ELF-1 (cell line): ENCODE measurements around the gene RECQL5.

Experiments used
- DNase-seq: peaks from one replicate; pipeline ENCODE4 v3.0.0-alpha.2; 2016; ENCODE audit warnings: low read depth, low spot score

RECQL5 gene

DNA sequence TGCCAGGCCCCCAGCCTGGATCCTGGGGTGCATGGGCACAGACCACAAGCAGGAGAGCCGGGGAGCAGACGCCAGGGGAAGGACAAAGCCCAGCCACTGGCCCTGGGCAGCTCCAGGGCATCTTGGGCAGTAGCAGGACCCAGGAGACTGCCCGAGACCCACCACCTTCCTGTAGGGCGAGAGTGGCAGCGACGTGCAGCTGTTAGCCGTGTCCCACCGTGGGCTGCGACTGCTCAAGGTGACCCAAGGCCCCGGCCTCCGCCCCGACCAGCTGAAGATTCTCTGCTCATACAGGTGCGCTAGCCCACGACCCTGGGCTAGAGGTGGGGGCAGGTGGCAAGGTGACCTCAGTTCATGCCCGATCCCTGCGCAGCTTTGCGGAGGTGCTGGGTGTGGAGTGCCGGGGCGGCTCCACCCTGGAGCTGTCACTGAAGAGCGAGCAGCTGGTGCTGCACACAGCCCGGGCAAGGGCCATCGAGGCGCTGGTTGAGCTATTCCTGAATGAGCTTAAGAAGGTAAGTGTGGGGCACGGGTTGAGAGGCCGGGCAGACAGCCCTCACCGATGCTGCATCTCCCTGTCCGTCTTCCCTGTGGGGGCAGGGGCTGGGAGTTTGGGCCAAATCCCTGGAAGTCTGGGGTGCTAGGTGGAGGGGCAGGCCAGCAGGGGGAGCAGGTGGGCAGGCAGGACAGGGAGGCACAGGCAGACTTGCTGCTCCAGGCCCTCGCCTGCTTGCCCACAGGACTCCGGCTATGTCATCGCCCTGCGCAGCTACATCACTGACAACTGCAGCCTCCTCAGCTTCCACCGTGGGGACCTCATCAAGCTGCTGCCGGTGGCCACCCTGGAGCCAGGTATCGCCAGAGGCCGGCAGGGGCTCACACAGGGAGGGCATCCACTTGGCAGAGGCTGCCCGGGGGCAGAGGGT, 47.2 kb downstream of the RECQL5 start:
- peak; percentile 80 for DNase-seq

DNA sequence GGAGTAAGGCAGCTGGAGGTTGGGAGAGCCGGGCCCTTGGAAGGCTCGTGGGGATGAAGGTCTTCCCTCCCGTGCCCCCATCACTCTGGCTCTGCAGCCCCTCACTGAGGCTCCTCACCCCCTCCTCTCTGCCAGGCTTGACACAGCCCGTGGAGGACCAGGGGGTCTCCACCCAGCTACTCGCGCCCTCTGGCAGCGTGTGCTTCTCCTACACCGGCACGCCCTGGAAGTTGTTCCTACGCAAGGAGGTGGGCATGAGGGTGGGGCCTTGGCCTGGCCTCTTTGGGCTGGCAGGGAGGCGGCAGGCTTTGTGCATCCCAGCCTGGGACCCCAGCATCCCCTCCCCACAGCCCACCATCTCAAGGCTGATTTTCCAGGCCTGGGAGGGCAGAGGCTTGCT, 49.3 kb downstream of the RECQL5 start:
- no peak for DNase-seq

DNA sequence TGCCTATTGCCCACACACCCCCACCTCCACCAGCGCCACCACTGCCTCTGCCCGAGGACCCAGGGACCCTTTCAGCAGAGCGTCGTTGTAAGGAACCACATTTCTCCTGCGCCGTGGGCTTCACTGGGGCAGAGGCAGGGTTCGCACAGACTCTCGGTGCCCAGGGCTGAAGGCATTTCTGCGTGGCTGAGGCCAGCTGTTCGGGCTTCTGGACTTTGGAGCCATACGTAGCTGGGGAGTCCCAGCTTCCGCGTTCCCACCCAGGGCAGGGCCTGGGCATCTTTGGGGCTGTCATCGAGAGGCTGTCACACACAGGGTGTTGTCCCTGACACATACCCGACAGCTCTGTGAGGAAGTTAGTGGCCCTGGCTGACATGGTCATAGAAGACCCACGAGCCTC, 49.7 kb downstream of the RECQL5 start:
- DNase-seq = no peak

DNA sequence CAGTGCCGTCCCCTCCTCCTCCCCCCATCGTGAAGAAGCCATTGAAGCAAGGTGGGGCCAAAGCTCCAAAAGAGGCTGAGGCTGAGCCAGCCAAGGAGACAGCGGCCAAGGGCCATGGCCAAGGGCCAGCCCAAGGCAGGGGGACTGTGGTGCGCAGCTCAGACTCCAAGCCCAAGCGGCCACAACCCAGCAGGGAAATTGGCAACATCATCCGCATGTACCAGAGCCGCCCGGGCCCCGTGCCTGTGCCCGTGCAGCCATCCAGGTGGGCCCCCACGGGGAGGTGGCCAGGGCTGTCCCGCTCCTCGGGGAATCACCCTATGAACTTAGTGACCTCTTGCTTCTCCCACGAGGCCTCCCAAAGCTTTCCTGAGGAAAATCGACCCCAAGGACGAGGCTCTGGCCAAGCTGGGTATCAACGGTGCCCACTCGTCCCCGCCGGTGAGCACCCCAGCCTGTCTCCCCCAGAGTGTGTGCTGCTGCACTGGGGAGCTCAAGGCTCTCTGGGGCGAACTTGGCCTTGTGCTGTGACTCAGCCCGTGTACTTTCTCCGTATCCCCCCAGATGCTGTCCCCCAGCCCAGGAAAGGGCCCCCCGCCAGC, 50.3 kb downstream of the RECQL5 start:
- DNase-seq = no peak

DNA sequence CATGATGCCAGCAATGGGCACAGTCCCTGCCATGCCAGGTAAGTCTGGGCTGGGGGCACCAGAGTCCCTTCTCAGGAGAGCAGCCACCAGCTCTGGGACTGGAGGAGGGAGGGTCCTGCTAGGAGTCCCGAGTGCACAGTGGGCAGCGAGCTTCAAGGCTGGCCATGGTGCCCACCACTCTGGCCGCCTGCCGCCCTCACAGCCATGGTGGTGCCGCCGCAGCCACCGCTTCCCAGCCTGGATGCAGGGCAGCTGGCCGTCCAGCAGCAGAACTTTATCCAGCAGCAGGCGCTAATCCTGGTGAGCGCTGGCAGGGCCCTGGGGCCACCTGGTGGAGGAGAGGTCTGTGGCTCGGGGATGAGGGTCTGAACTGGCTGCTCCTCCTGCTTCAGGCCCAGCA, 51.7 kb downstream of the RECQL5 start:
- DNase-seq = peak; percentile 71

DNA sequence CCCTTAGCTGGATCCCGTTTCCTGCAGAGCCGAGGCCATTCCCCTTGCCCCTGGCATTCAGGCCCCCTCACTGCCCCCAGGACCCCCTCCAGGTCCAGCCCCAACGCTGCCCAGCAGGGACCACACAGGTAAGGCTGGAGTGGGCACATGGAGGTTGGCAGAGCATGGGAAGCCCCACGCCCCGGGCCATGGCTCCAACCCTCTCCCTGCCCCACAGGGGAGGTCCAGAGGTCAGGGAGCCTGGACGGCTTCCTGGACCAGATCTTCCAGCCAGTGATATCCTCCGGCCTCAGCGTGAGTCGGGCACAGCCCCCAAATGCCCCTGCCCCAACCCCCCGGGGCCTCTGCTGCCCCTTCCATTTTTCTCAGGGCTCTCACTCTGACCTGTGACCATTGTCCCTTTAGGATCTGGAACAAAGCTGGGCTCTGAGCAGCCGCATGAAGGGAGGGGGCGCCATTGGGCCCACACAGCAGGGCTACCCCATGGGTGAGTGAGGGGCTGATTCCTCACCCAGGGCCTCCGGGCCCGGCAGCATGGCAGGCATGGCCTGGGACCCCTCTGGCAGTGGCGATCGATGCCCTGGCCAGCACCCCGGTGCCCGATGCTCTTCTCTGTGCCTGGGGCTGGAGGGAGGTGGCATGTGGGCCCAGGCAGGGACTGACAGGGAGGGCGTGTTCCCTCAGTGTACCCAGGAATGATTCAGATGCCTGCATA, 52.2 kb downstream of the RECQL5 start:
- DNase-seq = no peak

DNA sequence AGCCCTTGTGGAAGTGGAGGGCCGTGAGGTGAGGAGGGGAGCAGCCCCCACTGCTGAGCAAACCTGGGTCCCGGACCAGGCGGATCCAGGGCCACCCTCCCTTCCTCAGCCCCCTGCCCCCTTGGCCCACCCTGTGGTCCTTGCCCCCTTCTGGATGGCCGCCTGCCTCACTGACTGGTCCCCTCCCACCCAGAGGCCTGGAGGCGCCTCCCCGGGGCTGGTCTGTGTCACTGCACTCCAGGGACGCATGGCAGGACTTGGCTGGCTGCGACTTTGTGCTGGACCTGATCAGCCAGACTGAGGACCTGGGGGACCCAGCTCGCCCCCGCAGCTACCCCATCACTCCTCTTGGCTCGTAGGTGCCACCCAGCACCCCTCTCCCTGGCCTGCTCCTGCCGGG, 52.9 kb downstream of the RECQL5 start:
- DNase-seq = no peak

DNA sequence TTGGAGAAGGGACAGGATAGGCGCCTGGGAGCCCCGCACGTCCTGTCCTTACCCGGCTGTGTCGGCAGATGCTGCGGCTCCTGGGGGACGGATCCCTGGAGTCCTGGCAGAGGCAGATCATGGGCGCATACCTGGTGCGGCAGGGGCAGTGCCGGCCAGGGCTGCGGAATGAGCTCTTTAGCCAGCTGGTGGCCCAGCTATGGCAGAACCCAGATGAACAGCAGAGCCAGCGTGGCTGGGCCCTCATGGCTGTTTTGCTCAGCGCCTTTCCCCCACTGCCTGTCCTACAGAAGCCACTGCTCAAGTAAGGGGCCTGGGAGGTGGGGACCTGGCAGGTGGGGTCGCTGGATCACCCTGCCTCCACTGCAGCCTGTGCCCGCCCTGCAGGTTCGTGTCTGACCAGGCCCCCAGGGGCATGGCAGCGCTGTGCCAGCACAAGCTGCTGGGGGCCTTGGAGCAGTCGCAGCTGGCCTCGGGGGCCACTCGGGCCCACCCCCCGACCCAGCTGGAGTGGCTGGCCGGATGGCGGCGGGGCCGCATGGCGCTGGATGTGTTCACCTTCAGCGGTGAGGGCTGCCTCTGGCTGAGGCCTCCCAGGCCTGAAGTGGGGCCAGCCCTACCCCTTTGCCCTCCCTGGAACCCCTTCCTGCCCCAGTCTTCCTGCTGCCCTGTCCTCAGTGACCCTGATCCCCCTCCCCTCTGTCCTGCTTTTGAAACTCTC, 53.9 kb downstream of the RECQL5 start:
- DNase-seq = no peak

DNA sequence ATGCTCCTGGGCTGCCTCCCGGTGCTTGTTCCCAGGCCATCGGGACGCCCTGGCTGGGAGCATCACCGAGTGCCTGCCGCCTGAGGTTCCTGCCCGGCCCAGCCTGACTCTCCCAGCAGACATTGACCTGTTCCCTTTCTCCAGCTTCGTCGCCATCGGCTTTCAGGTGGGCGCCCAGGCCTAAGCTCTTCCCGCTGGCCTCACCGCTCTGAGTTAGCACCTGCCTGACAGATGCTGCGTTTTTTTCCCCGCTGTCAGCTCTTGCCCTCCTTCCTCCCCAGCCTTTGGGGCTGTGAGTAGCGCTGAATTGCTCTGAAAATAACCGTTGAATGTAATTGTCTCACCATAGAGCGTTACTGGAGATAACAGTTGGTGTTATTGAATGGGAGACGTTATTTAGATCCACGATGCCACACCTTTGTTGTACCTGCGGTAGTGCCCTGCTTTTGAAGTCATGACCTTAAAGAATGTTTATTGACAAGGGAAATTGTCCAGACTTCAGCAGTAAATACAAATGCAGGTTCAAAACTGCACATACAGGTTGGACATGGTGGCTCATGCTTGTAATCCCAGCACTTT, 55.0 kb downstream of the RECQL5 start:
- no peak for DNase-seq

DNA sequence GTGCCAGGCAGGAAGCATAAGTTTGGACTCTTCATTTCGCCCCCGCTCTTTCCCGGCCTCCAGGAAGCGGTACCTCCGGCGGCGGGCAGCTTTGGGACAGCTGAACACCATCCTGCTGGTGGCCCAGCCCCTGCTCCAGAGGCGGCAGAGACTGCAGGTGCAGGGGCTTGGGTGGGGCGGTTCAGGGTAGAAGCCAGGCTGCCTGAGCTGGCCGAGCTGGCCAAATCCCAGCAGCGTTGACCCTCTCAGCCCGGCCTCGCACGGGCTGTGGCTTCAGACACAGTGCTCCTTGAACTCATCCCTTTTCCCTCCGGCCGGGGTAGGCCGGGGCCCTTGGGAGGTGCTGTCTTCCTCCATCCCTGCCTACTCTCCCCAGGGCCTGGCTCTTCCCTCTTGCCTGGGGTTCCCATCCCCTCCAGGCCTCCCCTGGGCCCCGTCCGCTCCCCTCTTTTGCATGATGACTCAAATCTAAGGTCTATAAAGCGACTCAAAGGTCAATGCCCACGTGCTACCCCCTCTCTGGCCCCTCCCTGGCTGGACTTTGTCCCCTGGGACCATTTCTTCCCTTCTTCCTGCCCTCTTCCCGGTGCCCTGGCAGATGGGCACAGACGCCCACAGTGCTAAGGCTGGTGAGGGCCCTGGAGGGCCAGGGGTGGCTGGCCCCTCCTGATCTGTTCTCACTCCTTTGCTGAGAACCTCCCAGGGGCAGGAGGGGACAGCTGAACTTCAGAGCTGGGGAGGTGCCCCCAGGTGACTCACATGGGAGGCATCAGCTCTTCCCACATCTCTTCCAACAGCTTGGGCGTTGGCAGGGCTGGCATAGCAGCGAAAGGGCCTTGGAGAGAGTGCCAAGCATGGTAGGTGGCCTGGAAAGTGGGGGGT, 56.6 kb downstream of the RECQL5 start:
- DNase-seq = no peak

DNA sequence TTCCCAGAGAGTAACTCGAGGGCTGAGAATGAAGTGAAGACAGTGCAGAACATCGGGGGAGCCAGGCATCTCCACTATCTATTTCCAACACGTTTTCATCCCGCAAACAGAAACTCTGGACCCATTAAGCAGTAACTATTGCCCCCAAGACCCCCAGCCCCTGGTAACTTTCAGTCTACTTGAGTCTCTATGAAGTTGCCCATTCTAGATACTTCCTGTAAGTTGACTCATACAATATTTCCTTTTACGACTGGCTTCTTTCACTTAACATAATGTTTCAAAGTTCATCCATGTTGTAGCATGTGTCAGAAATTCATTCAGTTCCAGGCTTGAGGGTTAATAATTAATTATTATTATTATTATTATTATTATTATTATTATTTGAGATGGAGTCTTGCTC, 59.9 kb downstream of the RECQL5 start:
- DNase-seq = no peak

DNA sequence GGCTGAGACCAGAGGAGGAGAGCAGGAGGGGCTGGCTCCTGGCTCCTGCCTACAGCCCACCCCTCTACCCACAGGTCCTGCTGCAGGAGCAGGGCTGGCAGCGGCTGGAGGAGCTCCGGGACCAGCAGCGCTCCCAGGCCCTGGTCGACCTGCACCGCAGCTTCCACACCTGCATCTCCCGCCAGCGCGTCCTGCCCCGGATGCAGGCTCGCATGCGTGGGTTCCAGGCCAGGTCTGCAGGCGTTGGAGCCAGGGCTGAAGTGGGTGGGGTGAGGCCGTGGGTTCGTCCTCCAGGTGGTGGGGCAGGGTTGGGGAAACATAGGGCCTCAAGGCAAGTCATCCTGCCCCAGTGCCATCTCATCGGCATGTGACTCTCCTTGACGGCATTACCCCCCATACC, 61.2 kb downstream of the RECQL5 start:
- no peak for DNase-seq

DNA sequence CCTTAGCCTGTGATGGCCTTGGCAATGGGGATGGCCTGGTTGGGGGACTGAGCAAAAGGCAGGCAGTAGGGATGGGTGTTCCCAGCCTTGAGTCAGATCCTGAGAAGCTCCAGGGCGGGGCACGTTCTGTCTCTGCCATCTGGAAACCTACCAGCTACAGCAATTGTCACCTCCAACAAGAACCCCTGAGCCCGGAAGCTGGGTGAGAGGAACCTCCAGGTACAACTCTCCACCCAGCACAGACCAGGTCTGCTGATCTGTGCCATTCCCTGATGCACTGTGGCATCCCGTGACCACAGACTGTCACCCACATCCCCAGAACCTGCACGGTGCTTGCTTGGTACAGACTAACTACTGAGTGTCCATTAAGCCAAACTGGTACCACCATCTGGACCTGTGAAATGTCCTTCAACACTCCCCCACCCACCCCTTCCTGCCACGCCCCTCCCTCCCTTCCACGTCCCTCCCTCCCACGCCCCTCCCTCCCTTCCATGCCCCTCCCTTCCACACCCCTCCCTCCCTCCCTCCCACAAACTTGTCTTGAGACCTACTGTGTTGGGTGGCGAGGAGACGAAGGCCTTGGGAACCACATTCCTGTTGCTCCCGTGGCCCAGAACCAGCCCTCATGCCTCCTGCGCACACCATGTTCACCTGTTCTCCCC, 62.8 kb downstream of the RECQL5 start:
- no peak for DNase-seq

DNA sequence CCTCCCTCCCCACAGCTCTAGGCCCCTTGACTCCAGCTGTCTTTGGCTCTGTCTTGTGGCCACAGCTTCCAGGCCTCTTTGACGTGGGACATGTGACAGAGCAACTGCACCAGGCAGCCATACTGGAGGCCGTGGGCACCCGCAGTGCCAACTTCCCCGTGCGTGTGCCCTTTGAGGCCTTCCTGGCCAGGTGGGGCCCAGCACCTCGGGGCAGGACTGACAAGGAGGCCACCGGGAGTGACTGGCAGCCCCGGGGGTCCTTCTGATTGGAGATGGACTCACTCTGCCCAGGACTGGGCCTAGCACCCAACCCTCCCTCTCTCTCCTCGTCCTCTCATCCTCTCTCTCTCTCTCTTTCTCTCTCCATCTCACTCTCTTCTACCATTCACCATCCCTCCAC, 63.8 kb downstream of the RECQL5 start:
- no peak for DNase-seq

DNA sequence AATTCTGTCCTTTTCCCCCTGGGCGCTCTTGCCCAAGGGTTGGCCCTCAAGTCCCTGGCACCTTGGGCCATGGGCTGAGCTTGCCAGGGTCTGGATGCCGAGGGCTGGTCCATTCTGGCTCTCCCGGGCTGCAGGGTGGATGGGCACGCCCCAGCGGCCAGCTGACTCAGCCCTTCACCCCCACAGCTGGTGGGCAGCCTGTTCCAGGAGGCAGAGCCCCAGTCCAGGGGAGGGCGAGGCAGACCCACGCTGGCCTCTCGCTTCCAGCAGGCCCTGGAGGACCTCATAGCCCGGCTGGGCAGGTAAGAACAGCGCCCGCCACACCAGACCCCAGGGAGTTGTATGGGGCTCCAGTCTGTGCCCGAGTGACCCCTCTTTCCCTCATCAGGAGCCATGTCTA, 64.3 kb downstream of the RECQL5 start:
- no peak for DNase-seq

DNA sequence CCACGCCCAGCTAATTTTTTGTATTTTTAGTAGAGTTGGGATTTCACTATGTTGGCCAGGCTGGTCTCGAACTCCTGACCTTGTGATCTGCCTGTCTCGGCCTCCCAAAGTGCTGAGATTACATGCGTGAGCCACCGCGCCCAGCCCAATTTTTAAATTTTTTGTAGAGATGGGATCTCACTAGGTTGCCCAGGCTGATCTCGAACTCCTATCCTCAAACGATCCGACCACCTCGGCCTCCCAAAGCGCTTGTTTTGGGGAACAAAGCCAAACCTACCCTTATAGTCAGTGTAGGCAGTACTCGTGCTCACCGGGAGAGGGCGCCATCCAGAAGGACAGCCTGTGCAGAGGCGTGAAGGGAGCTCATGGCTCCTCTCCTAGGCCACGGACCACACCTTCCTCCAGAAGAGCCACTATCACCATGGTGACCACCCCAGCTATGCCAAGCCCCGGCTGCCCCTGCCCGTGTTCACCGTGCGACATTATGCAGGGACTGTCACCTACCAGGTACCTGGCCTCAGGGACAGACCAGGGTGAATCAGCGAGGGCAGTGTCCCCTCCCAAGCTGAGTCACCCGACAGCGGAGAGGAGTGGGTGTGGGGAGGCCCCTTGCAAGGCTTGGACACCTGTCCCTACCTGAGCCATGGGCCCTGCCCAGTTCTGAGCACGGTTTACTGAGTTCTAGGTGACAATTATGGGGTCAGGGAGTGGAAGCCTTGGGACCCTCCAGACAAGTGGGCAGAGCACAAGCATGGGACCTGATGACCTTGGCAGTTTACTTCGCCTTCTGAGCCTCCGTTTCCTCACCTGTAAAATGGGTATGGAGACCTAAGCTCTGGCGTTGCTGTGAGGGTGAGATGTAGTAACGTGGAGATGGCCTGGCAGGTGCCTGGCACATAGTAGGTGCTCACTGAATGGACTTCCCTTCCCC, 65.6 kb downstream of the RECQL5 start:
- DNase-seq = peak; percentile 91

DNA sequence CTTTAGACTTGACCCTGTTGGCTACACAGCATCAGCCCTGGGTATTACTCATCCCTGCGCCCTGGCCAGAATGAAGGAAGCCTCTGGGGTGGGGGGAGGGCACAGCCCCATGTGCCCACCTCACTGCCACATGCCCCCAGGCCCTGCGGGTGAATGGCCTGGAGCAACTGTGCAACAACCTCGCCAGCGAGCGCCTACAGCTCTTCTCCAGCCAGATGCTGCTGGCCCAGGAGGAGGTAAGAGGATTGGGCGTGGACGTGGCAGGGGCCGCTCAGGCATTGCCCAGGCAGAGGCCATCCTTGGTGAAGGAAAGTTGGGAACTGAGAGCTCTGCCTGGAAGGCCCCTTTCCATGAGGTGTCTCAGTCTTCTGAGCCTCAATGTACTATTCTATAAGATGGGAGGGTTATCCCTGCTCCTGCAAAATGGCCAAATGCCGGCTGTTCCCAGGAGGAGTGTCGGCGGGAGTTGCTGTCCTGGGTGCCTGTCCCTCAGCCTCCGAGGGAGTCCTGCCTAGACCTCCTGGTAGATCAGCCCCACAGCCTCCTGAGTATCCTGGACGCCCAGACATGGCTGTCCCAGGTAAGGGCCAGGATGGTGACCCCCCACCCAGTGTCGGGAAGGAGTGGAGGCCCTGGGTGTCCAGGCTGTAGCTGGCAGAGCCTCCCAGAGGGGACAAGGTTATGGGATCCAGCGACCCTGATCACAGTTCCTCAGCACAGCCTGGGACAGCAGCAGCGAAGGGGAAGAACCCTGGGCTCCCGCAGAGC, 70.5 kb downstream of the RECQL5 start:
- DNase-seq = no peak

DNA sequence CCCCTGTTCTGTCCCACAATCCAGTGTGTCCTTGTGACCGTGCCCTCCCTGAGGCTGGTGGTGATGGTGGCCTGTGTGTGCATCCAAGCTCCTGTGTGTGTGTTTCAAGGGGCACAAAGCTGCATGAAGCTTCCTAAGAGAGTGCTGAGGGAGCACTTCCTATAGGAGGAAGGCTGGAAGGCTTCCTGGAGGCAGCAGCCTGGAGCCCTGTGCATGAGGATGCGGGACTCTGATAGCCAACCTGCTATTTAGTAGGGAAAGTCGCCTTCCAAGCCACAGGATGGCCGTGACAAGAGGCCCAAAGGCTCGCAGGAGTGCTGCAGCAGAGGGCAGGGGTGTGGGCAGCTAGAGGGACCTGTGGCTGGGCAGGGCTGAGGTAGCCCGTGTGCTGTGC, 71.0 kb downstream of the RECQL5 start:
- no peak for DNase-seq
